Measurements from ENCODE around the gene ARSG.
"Not testable (repeated sequence)": the region's sequence is repeated elsewhere in the genome, so short reads cannot be mapped to it uniquely, and the experiment has no call there.

The ARSG gene

DNA sequence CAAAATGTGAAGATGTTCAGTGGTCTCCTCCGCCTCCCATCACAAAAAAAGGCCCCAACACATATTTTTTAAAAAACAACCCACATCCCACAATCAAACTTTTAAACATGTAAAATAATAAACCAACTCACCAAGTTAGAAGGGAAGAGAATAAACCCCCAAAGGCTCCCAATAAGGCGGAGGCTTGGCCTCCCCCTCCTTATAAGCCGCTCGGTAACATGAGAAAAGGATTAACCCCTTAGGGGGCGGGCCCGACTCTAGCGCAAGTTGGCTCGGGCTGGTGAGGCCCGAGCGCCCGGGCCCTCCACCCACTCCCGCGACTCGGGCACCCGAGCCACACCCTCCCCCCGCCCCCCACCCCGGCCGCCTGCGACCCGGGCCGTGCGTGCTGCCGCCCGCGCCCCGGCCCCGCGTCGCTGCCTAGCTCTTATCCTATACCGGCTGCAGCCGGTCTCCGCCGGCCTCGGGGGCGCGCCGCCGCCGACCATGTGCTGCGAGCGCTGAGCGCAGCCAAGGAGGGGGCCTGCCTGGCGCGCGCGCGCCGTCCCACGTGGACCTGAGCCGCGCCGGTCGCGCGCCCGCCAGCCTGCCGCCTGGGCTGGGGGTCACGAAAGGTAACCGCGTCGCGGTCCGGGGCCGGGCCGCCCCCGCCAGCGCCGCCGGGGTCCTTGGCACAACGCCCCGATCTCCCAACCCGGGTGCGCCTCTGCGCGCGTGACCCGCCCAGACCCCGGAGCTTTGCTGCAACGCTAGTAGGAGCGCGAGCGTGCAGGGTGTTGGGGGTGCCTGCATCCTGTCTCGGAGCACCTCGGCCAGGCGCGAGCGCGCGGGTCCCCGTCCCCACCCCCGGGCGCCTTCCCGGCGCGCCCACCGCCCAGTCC, at the start of gene ARSG, which contains the start of gene SLC16A6:
TSS of gene ARSG (plus strand) at position 541 of the 881 bp plus-strand sequence. CDS start 15,999 bp downstream, outside the sequence.
TSS of gene SLC16A6 (minus strand) at position 173 of the 881 bp plus-strand sequence. CDS start 12,807 bp downstream, outside the sequence.
- DNase-seq (ENCODE audit: low read depth) = peak; percentile 72

DNA sequence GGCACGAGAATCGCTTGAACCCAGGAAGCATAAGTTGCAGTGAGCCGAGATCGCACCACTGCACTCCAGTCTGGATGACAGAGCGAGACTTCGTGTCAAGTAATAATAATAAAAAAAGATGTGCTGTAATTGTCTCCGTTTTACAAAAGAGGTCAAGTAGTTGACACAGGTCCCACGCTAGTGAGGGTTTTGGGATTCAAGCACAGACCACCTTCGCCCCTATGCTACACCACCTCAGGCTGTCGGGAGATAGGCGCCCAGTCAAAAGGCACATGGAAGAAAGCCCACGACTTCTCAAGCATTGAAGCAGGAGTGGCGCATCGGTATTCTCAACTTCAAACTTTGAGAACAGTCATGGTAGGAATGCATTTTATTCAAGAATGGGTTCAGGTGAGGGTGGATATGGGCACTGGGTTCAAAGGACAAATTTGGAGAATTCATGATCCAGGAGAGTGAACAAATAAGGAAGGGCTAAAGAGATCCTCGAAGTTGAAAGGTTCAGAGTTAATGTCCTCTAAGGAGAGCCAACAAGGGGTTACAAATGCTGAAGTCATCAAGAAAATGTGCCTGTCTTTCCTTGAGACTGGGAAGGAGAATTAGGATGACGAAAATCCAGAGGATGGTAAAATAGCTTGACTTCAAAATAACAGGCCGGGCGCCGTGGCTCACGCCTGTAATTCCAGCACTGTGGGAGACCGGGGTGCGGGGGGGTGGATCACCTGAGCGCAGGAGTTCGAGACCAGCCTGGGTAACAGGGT, 44.8 kb upstream of the ARSG start:
- no peak for DNase-seq (ENCODE audit: low read depth)

DNA sequence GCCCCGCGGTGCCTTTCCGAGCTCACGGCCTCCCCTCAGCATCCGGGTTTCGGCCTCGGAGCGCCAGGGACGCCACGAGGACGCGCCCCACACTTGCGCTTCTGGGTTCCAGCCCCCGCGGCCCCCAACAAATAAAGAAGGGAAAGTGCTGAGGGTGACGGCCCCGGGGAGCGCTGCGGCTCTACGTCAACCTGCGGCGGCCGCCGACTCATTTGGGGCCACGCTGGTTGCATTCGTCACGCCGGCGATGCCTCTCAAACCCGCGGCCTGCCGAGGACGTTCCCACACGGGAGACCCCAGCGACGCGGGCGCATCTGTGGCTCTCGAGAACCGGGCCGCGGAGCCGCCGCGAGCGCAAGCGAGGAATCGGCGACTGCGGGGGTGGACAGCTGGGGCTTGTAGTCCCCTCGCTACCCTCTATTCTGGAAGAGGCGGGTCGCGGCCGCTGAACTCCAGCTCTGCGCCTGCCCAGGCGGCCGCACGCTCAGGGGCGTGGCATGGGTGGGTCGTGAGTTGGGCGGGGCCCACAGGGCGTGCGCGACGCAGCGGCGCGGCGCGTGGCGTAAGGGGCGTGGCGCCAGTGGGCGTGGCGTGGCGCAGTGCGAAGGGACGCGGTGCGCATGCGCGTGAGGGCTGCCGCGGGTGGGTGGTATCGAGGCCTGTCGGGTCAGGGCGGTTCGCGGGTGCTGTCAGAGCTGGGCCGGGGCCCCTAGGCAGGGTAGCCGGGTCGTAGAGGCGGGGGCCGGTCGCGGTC, 43.7 kb upstream of the ARSG start, which contains the start of gene AMZ2:
TSS of gene AMZ2 (plus strand) at position 599 of the 754 bp plus-strand sequence. CDS start 2,145 bp downstream, outside the sequence.
- peak; percentile 98 for DNase-seq (ENCODE audit: low read depth)

DNA sequence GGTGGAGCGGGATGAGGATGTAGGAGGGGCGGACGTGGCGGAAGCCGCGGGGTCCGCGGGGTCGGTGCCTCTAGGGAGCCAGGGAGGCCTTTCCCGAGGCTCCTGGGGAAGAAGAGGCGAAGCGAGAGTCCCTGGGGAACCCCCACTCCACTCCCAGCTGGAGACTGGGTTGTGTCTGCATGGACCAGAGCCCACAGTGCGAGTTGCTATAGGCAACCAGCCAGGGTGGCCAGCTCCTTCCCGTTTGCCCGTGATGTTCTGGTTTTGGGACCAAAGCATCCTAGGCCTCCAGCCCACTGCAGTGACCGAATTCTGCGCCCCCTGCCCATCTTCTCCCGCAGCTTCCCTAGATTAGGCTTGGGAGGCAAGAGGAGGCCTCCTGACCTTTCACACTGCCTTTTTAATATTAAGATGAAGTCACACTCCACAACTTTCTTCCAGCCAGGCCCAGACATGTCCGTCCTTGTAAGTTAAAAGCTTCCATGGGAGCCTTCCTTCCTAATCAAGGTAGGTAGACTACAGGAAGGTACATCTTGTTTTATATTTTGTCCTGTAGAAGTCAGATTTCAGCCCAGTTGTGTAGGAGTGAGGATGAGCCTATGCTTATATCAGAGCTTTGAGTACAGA, 43.0 kb upstream of the ARSG start:
- no peak for DNase-seq (ENCODE audit: low read depth)

DNA sequence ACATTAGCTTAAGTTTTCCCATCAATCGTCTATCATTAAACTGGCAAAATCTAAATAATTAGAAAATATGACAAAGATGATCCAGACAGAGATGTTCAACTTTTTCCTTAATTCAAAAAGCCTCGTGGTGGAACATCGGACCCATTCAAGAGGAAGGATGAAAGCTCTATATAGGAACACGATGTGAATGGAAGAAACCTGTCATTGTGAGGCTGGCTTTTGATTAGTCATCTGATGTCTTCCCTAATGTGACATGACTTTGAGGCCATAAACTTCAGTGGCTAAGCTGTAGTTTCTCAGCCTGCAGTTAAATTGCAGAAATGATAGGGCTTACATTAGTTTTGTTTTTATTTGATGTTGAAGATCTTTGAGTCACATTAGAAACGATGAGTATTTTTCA, 42.4 kb upstream of the ARSG start:
- DNase-seq (ENCODE audit: low read depth) = no peak

DNA sequence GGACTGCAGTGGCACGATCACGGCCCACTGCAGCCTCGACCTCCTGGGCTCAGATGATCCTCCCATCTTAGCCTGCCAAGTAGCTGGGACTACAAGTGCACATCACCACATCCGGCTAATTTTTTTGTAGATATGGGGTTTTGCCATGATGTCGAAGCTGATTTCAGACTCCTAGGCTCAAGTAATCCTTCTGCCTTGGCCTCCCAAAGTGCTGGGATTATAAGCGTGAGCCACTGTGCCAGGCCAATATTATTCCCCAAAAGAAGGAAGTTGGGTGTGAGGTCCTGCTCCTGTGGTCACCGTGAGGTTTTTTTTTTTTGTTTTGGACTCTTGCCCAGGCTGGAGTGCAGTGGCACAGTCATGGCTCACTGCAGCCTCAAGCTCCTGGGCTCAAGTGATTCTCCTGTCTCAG, 41.9 kb upstream of the ARSG start:
- no peak for DNase-seq (ENCODE audit: low read depth)

DNA sequence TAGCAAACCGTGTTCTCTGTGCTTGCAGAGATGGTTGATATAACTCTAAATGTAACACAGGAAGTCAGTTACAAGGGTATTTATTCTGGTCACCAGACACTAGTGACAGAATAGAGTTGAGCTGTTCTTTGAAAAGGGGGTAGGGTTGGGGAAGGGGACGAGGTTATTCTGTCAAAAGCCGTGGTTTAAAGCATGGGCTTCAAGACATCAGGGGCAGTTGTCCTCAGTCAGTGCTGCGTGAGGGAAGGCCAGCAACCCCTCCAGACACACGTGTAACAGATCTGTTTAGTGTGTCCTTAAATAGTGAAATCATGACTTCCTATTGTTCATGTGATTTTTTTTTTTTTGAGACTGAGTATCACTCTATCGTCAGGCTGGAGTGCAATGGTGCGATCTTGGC, 37.9 kb upstream of the ARSG start:
- not testable (repeated sequence) for DNase-seq (ENCODE audit: low read depth)

DNA sequence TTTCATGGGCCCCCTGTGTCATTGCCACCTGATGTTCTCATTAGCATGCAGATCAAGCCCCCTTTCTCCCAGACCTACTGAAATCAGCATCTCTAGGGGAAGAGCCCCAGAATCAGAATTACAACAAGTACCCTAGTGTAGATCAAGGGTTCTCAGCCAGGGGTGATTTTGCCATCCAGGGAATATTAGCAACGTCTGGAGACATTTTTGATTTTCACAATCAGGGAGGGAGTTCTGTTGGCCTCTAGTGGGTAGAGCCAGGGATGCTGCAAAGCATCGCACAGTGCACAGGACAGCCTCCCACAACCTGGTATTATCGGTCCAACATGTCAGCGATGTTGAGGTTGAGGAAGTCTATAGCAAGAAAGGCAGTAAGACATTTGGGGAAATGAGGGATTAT, 36.1 kb upstream of the ARSG start:
- DNase-seq (ENCODE audit: low read depth) = no peak

DNA sequence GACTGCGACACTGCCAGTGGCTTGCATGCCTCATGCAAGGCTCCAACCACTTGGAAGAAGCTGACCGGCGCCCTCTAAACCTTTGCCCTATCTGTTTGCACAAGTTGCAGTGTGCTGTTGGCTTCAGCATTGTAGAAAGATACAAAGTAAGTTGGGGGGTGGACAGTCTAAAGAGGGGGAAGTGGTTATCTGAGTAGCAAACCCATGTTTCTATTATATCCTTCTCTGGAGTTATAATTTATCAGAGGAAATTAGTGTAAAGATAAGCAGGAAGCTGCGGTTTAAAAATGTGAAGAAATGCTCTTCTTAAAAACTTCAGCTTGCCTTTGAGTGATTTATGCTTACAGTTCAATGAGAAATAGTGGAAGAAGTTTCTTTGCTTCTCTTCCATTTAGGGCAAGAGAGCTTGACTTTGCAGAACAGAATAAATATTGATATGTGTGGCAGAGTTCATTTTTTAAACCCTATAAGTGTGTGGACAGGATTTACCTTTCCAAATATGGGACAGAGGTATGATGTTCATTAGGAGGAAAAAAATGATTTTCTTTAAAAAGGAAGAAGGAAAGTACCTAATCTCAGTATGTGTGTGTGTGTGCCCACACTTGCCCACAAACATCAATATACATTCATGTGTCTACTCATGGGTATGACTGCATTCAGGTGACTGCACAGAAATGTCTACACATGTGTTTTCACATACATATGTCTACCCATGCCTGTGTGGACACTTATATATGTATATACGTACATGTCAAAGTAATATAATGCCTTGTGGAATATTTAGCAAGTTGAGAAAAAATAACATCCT, 35.4 kb upstream of the ARSG start:
- DNase-seq (ENCODE audit: low read depth) = no peak

DNA sequence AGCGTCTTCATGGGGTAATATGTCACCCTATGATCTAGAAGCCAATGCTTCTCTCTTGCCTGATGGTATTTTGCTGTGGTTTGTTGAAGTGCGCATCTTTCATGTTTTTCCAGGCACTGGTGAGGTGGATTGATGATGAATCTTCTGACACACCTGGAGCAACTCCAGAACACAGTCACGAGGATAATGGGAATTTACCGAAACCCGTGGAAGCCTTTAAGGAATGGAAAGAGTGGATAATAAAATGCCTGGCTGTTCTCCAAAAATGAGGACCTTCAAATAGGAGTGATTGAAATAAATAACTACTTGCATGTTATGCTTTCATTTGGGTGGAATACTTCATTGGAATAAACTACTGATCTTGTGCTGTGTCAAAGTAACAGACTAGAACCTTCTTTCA, 34.6 kb upstream of the ARSG start:
- DNase-seq (ENCODE audit: low read depth) = not testable (repeated sequence)

DNA sequence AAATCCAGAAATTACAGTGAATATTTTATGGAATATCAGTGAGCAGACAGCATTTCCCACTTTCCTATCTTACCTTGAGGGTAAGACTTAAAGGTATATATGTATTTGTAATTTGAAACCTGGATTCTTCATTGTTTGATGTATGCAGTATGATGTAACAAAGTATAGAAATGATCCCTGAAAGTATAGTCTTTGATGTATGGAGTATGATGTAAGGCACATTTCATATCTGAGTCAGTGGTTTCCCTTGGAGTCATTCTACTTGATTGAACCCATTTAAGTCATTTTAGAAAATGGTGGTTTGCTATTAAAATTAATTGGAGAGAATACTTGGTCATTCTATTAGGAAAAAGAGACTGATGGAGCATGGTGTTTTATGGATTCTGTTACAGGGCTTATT, 33.4 kb upstream of the ARSG start:
- no peak for DNase-seq (ENCODE audit: low read depth)

DNA sequence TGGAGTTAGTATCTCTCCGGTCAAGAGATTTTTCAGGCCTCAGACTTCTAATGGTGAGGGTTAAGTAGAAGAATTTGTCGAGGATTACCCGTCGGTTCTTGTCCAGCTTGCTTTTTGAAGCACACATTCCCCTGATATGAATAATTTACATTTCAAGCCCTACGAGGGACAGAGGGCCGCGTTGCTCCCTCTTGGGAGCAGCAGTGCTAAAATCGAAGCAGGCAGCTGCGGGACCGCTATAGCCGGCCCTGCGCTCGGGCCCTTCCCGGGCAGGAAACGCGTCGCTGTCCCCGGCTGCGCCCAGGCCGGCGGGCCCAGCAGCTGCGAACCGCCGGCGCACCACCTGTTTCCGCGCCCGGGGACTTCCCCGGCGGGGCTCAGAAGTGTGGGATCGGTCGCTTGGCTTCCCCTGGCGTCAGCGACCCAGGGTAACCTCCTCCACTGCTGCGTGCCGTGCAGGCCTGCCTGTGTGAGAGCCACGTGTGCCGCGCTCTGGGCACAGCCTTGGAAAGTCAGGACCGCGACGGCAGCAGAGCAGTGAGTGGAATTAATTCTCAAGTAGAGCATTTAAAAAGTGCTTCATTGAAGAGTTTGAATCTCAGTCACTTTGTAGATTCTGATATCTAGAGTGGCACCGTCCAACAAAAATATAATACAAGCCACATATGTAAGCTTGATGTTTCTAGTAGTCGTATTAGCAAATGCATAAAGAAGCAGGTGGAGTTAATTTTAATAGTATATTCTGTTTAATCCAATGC, 32.2 kb upstream of the ARSG start:
- peak; percentile 58 for DNase-seq (ENCODE audit: low read depth)

DNA sequence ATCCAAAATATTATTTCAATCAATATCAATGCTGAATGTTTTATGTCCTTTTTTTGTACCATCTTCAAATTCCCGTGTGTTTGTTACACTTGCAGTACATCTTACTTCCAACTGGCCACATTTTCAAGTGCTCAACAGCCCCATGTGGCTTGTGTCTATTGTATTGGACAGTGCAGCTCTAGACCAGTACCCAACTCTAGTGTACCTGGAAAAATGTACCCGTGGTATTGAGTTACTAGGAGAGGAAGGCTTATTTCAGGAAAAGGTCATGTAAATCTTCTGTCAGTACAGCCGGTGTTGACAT, 31.7 kb upstream of the ARSG start:
- not testable (repeated sequence) for DNase-seq (ENCODE audit: low read depth)

DNA sequence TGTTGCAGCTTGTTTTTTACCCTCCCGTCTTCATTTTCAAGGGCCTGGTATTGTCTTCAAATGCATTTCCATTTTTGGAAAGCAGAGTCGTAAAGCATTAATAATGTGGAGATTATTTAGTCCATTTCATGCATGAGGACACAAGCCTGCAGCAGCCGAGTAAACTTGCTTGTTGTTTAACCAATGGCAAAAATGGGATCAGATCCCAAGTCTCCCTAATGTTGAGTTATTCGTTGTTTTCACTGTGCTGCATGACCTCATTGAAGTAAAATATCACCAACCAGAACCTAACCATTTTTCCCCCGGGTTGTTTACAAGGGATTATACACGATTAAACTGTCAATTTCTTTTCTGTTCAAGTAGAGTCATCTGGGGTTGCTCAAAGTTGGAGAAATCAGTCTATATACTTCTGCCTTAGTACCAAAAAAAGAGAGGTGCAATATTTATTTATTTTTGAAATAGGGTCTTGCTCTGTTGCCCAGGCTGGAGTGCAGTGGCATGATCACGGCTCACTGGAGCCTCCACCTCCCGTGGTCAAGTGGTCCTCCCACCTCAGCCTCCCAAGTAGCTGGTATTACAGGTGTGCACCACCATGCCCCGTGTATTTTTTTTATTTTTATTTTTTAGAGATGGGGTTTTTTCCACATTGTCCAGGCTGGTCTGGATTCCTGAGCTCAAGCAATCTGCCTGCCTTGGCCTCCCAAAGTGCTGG, 31.1 kb upstream of the ARSG start:
- no peak for DNase-seq (ENCODE audit: low read depth)

DNA sequence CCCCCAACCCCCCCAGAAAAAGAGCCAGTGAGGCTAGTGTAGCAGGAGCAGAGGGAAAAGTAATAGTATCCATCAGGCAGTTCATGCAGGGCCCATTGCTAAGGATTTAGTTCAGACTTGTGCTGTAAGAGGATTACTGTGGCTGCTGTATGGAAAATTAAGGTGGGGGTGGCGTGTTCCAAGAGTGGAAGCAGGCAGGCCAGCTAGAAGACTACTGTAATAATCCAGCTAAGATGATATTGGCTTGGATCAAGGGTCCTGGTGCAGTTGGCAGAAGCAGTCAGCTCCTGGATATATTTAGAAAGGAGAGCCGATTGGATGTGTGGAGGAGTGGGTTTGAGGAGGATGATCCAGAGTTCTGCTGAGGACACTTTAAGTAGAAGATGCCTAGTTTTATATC, 28.8 kb upstream of the ARSG start:
- not testable (repeated sequence) for DNase-seq (ENCODE audit: low read depth)

DNA sequence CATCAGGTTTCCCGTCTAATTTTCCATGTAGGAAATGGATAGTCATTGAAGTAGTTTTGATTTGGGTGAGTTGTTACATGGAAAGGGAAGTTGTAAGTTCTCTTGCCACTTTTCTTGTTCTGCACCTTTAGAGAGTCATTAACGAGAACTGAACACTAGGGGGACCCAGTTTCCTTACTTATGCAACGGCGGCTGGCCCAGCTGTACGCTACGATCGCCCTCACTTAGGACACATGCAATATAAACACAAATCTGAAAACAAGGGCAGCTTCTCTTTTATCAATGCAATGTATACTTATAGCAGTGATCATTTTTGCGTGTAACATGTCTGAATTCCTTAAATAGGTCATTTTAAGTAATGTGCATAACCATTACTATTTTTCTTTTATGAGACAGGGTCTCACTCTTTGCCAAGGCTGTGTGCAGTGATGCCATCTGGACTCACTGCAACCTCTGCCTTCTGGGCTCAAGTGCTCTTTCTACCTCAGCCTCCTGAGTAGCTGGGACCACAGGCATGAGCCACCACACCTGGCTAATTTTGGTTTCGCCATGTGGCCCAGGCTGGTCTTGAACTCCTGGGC, 28.1 kb upstream of the ARSG start:
- not testable (repeated sequence) for DNase-seq (ENCODE audit: low read depth)

DNA sequence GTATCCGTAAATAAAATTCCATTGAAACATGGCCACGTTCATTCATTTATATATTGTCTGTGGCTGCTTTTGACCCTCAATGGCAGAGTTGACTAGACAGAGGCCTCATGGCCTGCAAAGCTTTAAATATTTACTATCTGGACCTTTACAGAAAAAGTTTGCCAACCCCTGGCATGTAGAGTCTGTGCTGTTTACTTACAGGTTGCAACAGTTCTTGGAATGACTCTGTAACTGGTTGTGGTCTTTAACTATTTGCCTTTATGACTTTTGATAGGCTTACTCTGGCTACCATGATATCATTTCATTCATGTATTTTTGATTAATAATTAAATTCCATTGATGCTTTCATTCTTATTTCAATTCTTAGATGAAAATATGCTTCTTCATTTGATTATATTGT, 25.5 kb upstream of the ARSG start:
- DNase-seq (ENCODE audit: low read depth) = not testable (repeated sequence)

DNA sequence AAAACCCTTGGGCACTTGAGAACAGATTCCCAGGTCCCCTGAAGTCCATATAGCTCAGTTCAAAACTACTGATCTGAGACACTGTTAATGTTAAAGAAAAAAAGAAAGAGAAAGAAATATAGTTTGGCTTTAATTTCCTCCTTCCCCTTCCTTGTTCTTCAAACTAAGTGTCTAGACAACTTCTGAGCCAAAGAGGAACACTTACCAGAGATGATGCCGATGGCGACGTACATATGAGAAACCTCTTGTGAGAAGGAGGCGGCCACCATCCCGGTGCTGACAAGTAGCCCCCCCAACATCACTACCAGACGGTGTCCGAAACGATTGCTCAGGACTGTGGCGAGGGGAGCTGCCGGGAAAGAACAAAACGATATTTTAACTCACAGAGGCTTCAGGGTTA, 17.6 kb upstream of the ARSG start:
- DNase-seq (ENCODE audit: low read depth) = no peak

DNA sequence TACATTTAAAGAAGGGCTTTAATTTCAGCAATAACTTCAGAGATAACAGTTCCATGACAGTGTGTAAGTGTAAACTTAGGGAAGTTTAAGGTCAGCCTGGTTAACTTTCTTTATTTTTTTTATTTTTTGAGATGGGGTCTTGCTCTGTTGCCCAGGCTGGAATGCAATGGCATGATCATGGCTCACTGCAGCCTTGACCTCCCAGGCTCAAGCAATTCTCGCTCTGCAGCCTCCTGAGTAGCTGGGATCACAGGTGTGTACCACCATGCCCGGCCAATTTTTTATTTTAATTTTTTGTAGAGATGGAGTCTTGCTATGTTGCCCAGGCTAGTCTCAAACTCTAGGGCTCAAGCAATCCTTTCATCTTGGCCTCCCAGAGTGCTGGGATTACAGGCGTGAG, 15.0 kb upstream of the ARSG start:
- DNase-seq (ENCODE audit: low read depth) = not testable (repeated sequence)
